Neuronal stem cell (in vitro differentiated cells): Measurements from ENCODE around the gene ADCY9.
"Not testable (repeated sequence)": the region's sequence is repeated elsewhere in the genome, so short reads cannot be mapped to it uniquely, and the experiment has no call there.

ENCODE experiments used
- DNase-seq: peaks from one replicate; pipeline ENCODE4 v3.0.0-alpha.2; 2013; ENCODE audit warnings: low spot score
- H2AFZ ChIP-seq: one replicate; pipeline ENCODE4 v1.6.1; 2013; ENCODE audit warnings: mild to moderate bottlenecking, low read length, inconsistent platforms
- H2AK5ac ChIP-seq: 2 replicates; pipeline ENCODE4 v1.6.1; 2013; ENCODE audit warnings: low read depth, mild to moderate bottlenecking, inconsistent platforms, low read length, moderate library complexity, mixed read lengths
- H2BK120ac ChIP-seq: 2 replicates; pipeline ENCODE4 v1.6.1; 2013; ENCODE audit warnings: low read depth, mild to moderate bottlenecking, inconsistent platforms, low read length, moderate library complexity, mixed read lengths
- H2BK12ac ChIP-seq: one replicate; pipeline ENCODE4 v1.6.1; 2013; ENCODE audit warnings: low read length, inconsistent platforms
- H2BK15ac ChIP-seq: 2 replicates; pipeline ENCODE4 v1.6.1; 2013; ENCODE audit warnings: mild to moderate bottlenecking, low read length, inconsistent platforms, mixed read lengths
- H2BK5ac ChIP-seq: one replicate; pipeline ENCODE4 v1.6.1; 2013; ENCODE audit warnings: inconsistent platforms, mild to moderate bottlenecking, low read length, moderate library complexity
- H3K14ac ChIP-seq: one replicate; pipeline ENCODE4 v1.6.1; 2013; ENCODE audit warnings: low read length, inconsistent platforms
- H3K18ac ChIP-seq: 2 replicates; pipeline ENCODE4 v1.6.1; 2013; ENCODE audit warnings: low read length, inconsistent platforms
- H3K23ac ChIP-seq: 2 replicates; pipeline ENCODE4 v1.6.1; 2013; ENCODE audit warnings: low read depth, mild to moderate bottlenecking, mixed read lengths, low read length, inconsistent platforms; ENCODE audit not compliant: poor library complexity
- H3K27ac ChIP-seq: replicated peaks from 3 replicates; pipeline ENCODE4 v1.5.1; 2013; ENCODE audit warnings: low read length, inconsistent platforms
- H3K27me3 ChIP-seq, 3 experiments: 2 replicates each; pipeline ENCODE4 v1.6.1; 2013; ENCODE audit warnings: low read length in 3 of 3, mild to moderate bottlenecking in 2 of 3, inconsistent platforms in 1 of 3, low read depth in 1 of 3, mixed read lengths in 1 of 3, moderate library complexity in 1 of 3; ENCODE audit not compliant: control insufficient read depth in 3 of 3, insufficient read depth in 3 of 3
- H3K36me3 ChIP-seq, 2 donors: replicated peaks in 1 of 2; 2 replicates each; pipeline ENCODE4 v1.6.1; 2013; ENCODE audit warnings: low read length in 2 of 2; ENCODE audit not compliant: control insufficient read depth in 2 of 2, insufficient read depth in 2 of 2
- H3K4ac ChIP-seq: 2 replicates; pipeline ENCODE4 v1.6.1; 2013; ENCODE audit warnings: inconsistent platforms, mild to moderate bottlenecking, low read length, moderate library complexity
- H3K4me1 ChIP-seq, 2 donors: 1 replicate in 1 of 2; 2 replicates in 1 of 2; pipeline ENCODE4 v1.6.1; 2013; ENCODE audit warnings: low read length in 2 of 2, low read depth in 1 of 2; ENCODE audit not compliant: control insufficient read depth in 2 of 2, insufficient read depth in 1 of 2
- H3K4me2 ChIP-seq: one replicate; pipeline ENCODE4 v1.6.1; 2013; ENCODE audit warnings: mild to moderate bottlenecking, low read length, inconsistent platforms; ENCODE audit not compliant: insufficient read depth, poor library complexity, severe bottlenecking
- H3K4me3 ChIP-seq, 2 donors: 2 replicates each; pipeline ENCODE4 v1.5.1; 2013; ENCODE audit warnings: low read length in 2 of 2, mild to moderate bottlenecking in 2 of 2, inconsistent platforms in 1 of 2, moderate library complexity in 1 of 2
- H3K79me1 ChIP-seq: one replicate; pipeline ENCODE4 v1.6.1; 2013; ENCODE audit warnings: low read depth, mild to moderate bottlenecking, inconsistent platforms, low read length, moderate library complexity
- H3K9ac ChIP-seq: one replicate; pipeline ENCODE4 v1.6.1; 2013; ENCODE audit warnings: mild to moderate bottlenecking, low read depth, low read length, inconsistent platforms; ENCODE audit not compliant: poor library complexity
- H3K9me3 ChIP-seq, 2 donors: replicated peaks in 1 of 2; 2 replicates each; pipeline versions ENCODE3 to v1.6.1; 2013; ENCODE audit warnings: low read length in 2 of 2, mild to moderate bottlenecking in 2 of 2, inconsistent platforms in 1 of 2, low read depth in 1 of 2, mixed read lengths in 1 of 2, moderate library complexity in 1 of 2; ENCODE audit not compliant: control insufficient read depth in 2 of 2, insufficient read depth in 1 of 2
- H4K8ac ChIP-seq: one replicate; pipeline ENCODE4 v1.6.1; 2013; ENCODE audit warnings: low read depth, mild to moderate bottlenecking, inconsistent platforms, low read length, moderate library complexity
- H4K91ac ChIP-seq: one replicate; pipeline ENCODE4 v1.6.1; 2013; ENCODE audit warnings: low read length, low read depth, mild to moderate bottlenecking, inconsistent platforms; ENCODE audit not compliant: poor library complexity
- WGBS, 2 donors: extraction: QIAGEN DNeasy Blood & Tissue Kit; methylation state at CpG; one replicate each; pipeline ENCODE4 v1.1.7; 2013; ENCODE audit warnings: missing lambda C conversion rate in 2 of 2, mixed read lengths in 1 of 2; ENCODE audit not compliant: insufficient read length in 2 of 2, insufficient replicate concordance in 1 of 2; ENCODE audit errors: extremely low coverage in 2 of 2; 5-methylcytosine and 5-hydroxymethylcytosine counted together

The ADCY9 gene

DNA sequence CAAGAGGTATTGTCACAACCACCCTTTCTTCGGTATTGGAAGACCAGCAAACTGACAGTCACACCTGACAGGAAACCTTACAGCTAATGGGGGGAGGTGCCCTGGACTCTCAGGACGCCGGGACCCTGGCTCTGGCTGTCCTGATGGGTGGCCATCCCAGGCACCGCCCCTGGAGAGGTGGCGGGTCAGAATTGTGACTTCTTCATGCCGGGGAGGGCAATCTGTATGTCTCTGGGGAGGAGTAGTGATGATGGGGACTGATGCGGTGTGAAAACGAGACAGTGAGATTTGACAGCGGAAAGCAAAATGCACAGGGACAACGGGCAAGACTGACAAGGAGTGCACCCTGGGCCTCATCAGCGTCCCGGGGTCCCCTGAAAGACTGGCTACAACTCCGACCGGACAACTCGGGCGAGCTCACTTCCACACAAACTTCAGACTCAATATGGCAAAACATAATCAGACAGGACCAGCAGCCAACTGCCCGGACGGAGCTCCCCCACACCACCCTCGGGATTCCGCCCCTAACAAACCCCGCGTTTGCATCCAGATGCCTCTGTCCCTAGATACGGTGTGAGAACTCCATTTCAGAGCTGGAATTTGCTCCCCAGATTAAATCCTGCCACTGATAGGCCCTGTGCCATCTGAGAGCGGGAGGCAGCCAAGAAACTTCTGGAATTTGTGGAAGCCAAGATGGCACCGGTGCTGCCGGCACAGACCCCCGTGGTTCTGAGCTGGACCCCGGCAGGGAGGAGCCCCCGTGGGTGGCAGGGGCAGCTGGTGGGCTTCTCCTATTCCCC, 152.2 kb downstream of the ADCY9 start:
- Histone ChIP-seq H3K18ac (peak overlapping the region; percentile 19), H3K4me1 (peaks cover 2 to 4% of the 10 kb centered on the region in 2 donors), H2BK120ac (peak overlapping the region; percentile 87), H3K79me1 (no peaks in the 10 kb centered on the region), H3K9me3 (peaks cover 0 to 4% of the 10 kb centered on the region in 2 donors), H3K14ac (peak overlapping the region; percentile 71), H4K8ac (no peak overlapping the region), H3K4ac (no peak overlapping the region), H3K4me2 (no peak overlapping the region), H2BK5ac (peak overlapping the region; percentile 61), H3K9ac (no peak overlapping the region), H3K23ac (no peak overlapping the region), H3K36me3 (peaks cover 0 to 11% of the 10 kb centered on the region in 2 donors), H2AFZ (no peak overlapping the region), H2BK12ac (no peak overlapping the region), H2AK5ac (peak overlapping the region; percentile 33), H4K91ac (no peak overlapping the region), H2BK15ac (peak overlapping the region; percentile 67), H3K27ac (no peak overlapping the region), H3K27me3 (no peaks in the 10 kb centered on the region), H3K4me3 (no peak overlapping the region)
- no CpG with 5 or more reads among the region's 29 CpGs for WGBS, 2 donors
- DNase-seq: no peak

DNA sequence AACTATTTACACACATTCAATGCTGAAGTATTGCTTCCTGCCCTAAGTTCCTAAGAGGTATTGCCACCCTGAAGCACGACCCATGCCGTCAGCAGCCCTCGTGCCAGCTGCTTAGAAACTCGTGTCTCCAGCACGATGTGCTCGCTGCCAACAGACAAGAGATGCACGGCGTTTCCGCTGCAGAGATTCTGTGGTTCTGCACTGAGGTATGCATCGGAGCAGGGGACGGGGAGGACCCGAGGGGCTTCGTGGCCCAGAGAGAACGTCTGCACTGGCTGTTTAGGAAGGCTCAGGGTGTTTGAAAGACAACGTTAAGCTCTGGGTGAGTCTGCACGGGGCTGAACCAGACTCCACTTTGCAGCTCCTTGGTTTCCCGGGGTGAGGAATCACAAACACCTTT, 153.0 kb downstream of the ADCY9 start:
- no peak overlapping the region for H3K9ac ChIP-seq
- H3K36me3 ChIP-seq: peaks cover 0 to 11% of the 10 kb centered on the region in 2 donors
- H2AK5ac ChIP-seq: no peak overlapping the region
- H4K8ac ChIP-seq: no peak overlapping the region
- H3K27ac ChIP-seq: no peak overlapping the region
- H4K91ac ChIP-seq: no peak overlapping the region
- H2BK15ac ChIP-seq: no peak overlapping the region
- H3K4me3 ChIP-seq: peak overlapping the region in 1 of 2 donors; percentile 14
- H3K23ac ChIP-seq: peak overlapping the region; percentile 0
- DNase-seq: no peak
- no peaks in the 10 kb centered on the region for H3K27me3 ChIP-seq
- no peak overlapping the region for H3K4me2 ChIP-seq
- no peak overlapping the region for H2AFZ ChIP-seq
- H3K4ac ChIP-seq: no peak overlapping the region
- no peak overlapping the region for H2BK120ac ChIP-seq
- H2BK5ac ChIP-seq: no peak overlapping the region
- peaks cover 2 to 4% of the 10 kb centered on the region in 2 donors for H3K4me1 ChIP-seq
- peaks cover 0 to 4% of the 10 kb centered on the region in 2 donors for H3K9me3 ChIP-seq
- H3K18ac ChIP-seq: peak overlapping the region; percentile 21
- WGBS, 2 donors: no CpG with 5 or more reads among the region's 17 CpGs
- H3K79me1 ChIP-seq: no peaks in the 10 kb centered on the region
- no peak overlapping the region for H2BK12ac ChIP-seq
- no peak overlapping the region for H3K14ac ChIP-seq

DNA sequence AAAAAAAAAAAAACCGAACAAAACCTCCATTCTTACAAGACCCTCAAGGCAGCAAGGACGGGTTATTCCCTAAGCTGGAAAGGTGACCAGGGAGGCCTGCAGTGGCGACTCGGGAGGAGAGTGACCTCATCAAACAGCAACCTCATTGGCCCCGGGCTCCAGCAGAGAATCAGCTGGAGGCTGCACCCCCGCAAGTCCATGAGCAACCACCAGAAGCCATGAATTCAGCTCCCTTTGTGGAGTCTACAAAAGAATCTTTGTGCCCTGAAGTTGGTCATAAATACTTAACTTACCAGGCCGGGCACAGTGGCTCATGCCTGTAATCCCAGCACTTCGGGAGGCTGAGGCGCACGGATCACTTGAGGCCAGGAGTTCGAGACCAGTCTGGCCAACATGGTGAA, 154.8 kb downstream of the ADCY9 start:
- DNase-seq: no peak
- Histone ChIP-seq H2BK15ac (no peak overlapping the region), H3K18ac (no peak overlapping the region), H2BK12ac (no peak overlapping the region), H2AFZ (peak overlapping the region; percentile 45), H2BK120ac (no peak overlapping the region), H3K4me3 (no peak overlapping the region), H3K9me3 (peaks cover 0 to 4% of the 10 kb centered on the region in 2 donors), H3K4me2 (no peak overlapping the region), H3K9ac (no peak overlapping the region), H3K4ac (no peak overlapping the region), H4K91ac (no peak overlapping the region), H3K79me1 (no peaks in the 10 kb centered on the region), H3K27me3 (no peaks in the 10 kb centered on the region), H3K27ac (no peak overlapping the region), H4K8ac (no peak overlapping the region), H3K14ac (no peak overlapping the region), H3K36me3 (peaks cover 0 to 11% of the 10 kb centered on the region in 2 donors), H2AK5ac (no peak overlapping the region), H2BK5ac (no peak overlapping the region), H3K23ac (no peak overlapping the region), H3K4me1 (peaks cover 2 to 4% of the 10 kb centered on the region in 2 donors)
- no CpG with 5 or more reads among the region's 11 CpGs for WGBS, 2 donors

DNA sequence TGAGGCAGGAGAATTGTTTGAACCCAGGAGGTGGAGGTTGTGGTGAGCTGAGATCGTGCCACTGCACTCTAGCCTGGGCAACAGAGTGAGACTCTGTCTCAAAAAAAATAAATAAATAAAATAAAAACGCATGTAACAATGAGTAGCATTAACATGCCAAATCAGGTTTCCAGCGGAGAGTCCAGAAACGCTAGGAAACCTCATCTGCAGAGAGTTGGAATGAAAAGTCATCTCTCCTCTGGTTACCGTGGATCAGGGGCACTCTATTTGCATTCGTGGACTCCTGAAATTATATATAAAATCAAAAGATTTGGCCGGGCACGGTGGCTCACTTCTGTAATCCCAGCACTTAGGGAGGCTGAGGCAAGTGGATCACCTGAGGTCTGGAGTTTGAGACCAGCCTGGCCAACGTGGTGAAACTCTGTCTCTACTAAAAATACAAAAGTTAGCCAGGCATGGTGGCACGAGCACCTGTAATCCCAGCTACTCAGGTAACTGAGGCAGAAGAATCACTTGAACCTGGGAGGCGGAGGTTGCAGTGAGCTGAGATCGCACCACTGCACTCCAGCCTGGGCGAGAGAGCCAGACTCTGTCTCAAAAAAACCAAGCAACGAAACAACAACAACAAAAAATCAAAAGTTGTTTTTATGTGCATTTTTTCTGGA, 156.2 kb downstream of the ADCY9 start:
- not testable (repeated sequence) for H3K27me3 ChIP-seq, H3K9me3 ChIP-seq, H3K4me3 ChIP-seq, H4K8ac ChIP-seq, H4K91ac ChIP-seq, H2BK120ac ChIP-seq, H2BK15ac ChIP-seq, H3K36me3 ChIP-seq, H3K23ac ChIP-seq, H3K79me1 ChIP-seq, H3K4me2 ChIP-seq, H3K4ac ChIP-seq, H3K9ac ChIP-seq, H3K4me1 ChIP-seq, H2BK5ac ChIP-seq, DNase-seq, H2AK5ac ChIP-seq, H3K27ac ChIP-seq, H2BK12ac ChIP-seq, H3K18ac ChIP-seq, H3K14ac ChIP-seq
- H2AFZ ChIP-seq: peak overlapping the region; percentile 68
- no CpG with 5 or more reads among the region's 14 CpGs for WGBS, 2 donors
